ENCODE data around the gene ARHGEF3.

Gene ARHGEF3

DNA sequence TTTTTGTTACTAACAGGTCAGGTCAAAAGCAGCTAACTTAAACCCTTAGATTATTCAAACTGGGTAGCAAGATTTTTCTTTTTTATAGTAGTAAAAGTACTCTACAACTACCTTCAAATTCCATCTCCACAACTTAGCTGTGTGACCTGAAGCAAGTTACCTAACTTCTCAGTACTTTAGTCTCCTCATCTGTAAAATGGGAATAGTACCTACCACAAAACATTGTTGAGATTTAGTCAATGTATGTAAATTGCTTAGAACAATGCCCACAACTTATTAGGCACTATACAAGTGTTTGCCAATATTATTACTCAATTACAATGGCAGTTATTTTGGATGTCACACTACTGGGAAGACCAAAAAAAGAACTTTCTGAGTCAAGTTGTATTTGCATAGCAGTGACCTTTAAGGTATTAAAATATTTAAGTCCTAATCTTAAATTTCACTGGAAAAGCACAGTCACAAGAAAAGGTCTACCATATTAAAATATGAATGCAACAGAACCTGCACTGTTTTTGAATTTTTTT is 121.6 kb downstream of the ARHGEF3 start:
- no peak for DNase-seq (ENCODE audit: low spot score)
